ENCODE measurements around the gene MECP2. TPM values are rescaled to one million over a fixed set of nuclear protein-coding genes. Genes with fewer than 3 reads are reported as not detected.

MECP2 gene
- total RNA-seq, 4 donors from 2014 or later: 47.7 to 93.3 (median 61.1) TPM

GRCh38 chrX:154016366-154017076 is 81.0 kb downstream of the MECP2 start:
- no peak for TF ChIP-seq CTCF (IDR thresholded peaks at IDR 0.05)
- no peak for TF ChIP-seq POLR2A (IDR thresholded peaks at IDR 0.05)
- Histone ChIP-seq H3K4me1 (peaks cover 4 to 20% of the 10 kb centered on the region in 2 donors), H3K4me3 (replicated peaks in 1 of 3) (no peak overlapping the region), H3K36me3 (no peaks in the 10 kb centered on the region), H3K27me3 (no peaks in the 10 kb centered on the region), H3K9me3 (no peaks in the 10 kb centered on the region), H3K27ac (no peak overlapping the region)
- intact Hi-C loops (cut with DNase I): no loop called here
- WGBS, 2 donors: 96% methylated on average over 5 of the region's 24 CpGs; no CpG with 5 or more reads in 1 of the 2 donors
- DNase-seq: no peak

DNA sequence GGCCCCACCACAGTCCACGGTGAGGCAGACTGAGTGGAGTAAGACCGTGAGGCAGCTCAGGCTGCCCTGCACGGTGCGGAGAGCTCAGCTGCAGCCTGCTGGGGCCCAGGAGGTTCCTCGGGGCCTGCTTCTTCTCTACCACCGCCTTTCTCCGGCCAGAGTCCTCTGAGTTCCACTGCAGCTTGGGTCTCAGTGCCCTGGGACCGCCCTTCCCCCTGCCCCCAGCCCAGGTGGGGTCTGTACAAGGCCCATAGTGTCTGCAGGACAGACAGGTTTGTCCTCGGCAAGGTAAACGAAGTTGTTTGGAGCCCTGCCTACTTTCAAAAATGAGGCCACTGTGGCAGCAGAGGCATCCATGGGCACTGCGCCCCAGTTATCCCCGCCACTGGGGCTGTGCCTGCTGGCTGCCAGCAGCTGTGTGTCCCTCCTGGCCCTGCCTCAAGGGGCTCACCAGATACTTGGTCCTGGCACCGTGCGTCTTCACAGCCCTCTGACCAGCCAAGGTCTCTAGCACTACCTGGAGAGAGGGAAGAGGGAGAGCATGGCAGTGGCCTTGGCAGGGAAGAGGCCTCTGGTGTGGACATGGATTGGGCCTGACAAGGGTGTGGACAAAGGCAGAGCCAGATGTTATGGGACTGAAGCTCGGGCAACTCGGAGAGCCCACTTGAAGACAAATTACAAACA is 81.8 kb downstream of the MECP2 start:
- DNase-seq: no peak
- no peak for TF ChIP-seq CTCF (IDR thresholded peaks at IDR 0.05)
- peaks cover 4 to 16% of the 10 kb centered on the region in 2 donors for H3K4me1 ChIP-seq
- H3K27ac ChIP-seq: no peak overlapping the region
- H3K9me3 ChIP-seq: no peaks in the 10 kb centered on the region
- WGBS, 2 donors: 69 to 100% methylated on average over 1 to 2 of the region's 16 CpGs
- no peak overlapping the region for H3K4me3 ChIP-seq (replicated peaks in 1 of 3)
- intact Hi-C loops (cut with DNase I): no loop called here
- H3K36me3 ChIP-seq: no peaks in the 10 kb centered on the region
- no peaks in the 10 kb centered on the region for H3K27me3 ChIP-seq

GRCh38 chrX:154014429-154015380 is 82.8 kb downstream of the MECP2 start:
- Histone ChIP-seq H3K4me3 (replicated peaks in 1 of 3) (no peak overlapping the region), H3K9me3 (no peaks in the 10 kb centered on the region), H3K36me3 (no peaks in the 10 kb centered on the region), H3K27ac (no peak overlapping the region), H3K27me3 (no peaks in the 10 kb centered on the region), H3K4me1 (peaks cover 4 to 13% of the 10 kb centered on the region in 2 donors)
- intact Hi-C loops (cut with DNase I): loop anchor here (5.0 kb wide), 1 partner anchor 38 kb away; no protein-coding TSS in a partner anchor
- no peak for TF ChIP-seq POLR2A (IDR thresholded peaks at IDR 0.05)
- no peak for TF ChIP-seq CTCF (IDR thresholded peaks at IDR 0.05)
- WGBS, 2 donors: 86 to 95% methylated on average over 19 to 20 of the region's 24 CpGs
- no peak for DNase-seq

- Histone ChIP-seq H3K4me1 (peaks cover 4 to 9% of the 10 kb centered on the region in 2 donors), H3K27me3 (no peaks in the 10 kb centered on the region), H3K4me3 (replicated peaks in 1 of 3) (no peak overlapping the region), H3K9me3 (no peaks in the 10 kb centered on the region), H3K27ac (no peak overlapping the region), H3K36me3 (no peaks in the 10 kb centered on the region)
- WGBS, 2 donors: 34 to 46% methylated on average over 5 to 17 of the region's 20 CpGs
- intact Hi-C loops (cut with DNase I): loop anchor here (5.0 kb wide), 1 partner anchor 39 kb away; no protein-coding TSS in a partner anchor
- TF ChIP-seq CTCF (IDR thresholded peaks at IDR 0.05) (peak; percentile 53 to 85 (median 68)), POLR2A (IDR thresholded peaks at IDR 0.05) (no peak)
- no peak for DNase-seq
Observed at GRCh38 chrX:154013614-154014360, 83.7 kb downstream of the MECP2 start.

Data from thyroid gland (tissue), 4 donors.